ENCODE data around the gene KCNK1.

- TF ChIP-seq CTCF (IDR thresholded peaks at IDR 0.05) (no peak), EP300 (IDR thresholded peaks at IDR 0.05) (no peak), POLR2A (IDR thresholded peaks at IDR 0.05; ENCODE audit: low read depth) (no peak), POLR2AphosphoS5 (IDR thresholded peaks at IDR 0.05) (no peak)
Observed at GRCh38 chr1:233624289-233624688, 10.4 kb downstream of the KCNK1 start.
